Central memory CD8-positive, alpha-beta T cell (primary cell): ENCODE measurements around the gene EIPR1.

Experiments
- ATAC-seq: fragments of 150-1000 bp; cut with Tn5 transposase; replicated peaks from 2 replicates; pipeline ENCODE4 v1.10.0; 2022; ENCODE audit warnings: mild to moderate bottlenecking, moderate FRiP score, moderate number of reproducible peaks; ENCODE audit not compliant: poor library complexity, severe bottlenecking; ENCODE audit errors: extremely low read depth
- DNase-seq, 2 donors: peaks; one replicate each; pipeline ENCODE4 v3.0.0; 2021; ENCODE audit warnings: low spot score in 2 of 2
- H3K27ac Mint-ChIP-seq: one replicate; pipeline ENCODE4 v1.8.0; 2022; ENCODE audit warnings: low read depth, mild to moderate bottlenecking, moderate library complexity, mixed read lengths
- H3K27me3 Mint-ChIP-seq: one replicate; pipeline ENCODE4 v1.8.0; 2022; ENCODE audit warnings: mixed read lengths
- H3K36me3 Mint-ChIP-seq: one replicate; pipeline ENCODE4 v1.8.0; 2022; ENCODE audit warnings: mild to moderate bottlenecking, moderate library complexity, mixed read lengths; ENCODE audit not compliant: insufficient read depth
- H3K4me1 Mint-ChIP-seq: one replicate; pipeline ENCODE4 v1.8.0; 2022; ENCODE audit warnings: mixed read lengths
- H3K4me3 Mint-ChIP-seq: one replicate; pipeline ENCODE4 v1.8.0; 2022; ENCODE audit warnings: mild to moderate bottlenecking, moderate library complexity, mixed read lengths
- H3K9me3 Mint-ChIP-seq: one replicate; pipeline ENCODE4 v1.8.0; 2022; ENCODE audit warnings: mixed read lengths

The EIPR1 gene

DNA sequence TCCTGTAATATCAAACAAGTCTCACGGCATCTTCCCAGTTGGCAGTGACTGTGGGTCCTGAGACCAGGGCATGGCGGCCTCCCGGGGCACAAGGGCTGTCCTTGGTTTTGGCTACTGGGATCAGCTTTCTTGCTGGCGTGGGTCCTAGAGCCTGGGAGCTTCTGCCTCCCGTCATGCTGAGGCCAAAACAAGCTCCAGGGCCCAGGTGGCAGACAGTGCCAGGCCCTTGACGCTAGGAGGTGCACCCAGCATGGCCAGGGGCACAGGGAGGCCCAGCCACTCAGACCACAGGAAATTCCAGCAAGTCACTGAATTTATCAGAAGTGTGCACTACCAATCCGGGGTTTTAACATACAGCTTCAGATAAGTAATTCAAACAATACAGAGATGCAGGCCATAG, 184.7 kb downstream of the EIPR1 start:
- no peaks in the 10 kb centered on the region for H3K27me3 Mint-ChIP-seq
- ATAC-seq (no peak), DNase-seq (no peak)
- no peaks in the 10 kb centered on the region for H3K4me1 Mint-ChIP-seq
- no peak overlapping the region for H3K4me3 Mint-ChIP-seq
- no peak overlapping the region for H3K27ac Mint-ChIP-seq
- H3K9me3 Mint-ChIP-seq, result no peaks in the 10 kb centered on the region
- peaks cover 21% of the 10 kb centered on the region for H3K36me3 Mint-ChIP-seq

DNA sequence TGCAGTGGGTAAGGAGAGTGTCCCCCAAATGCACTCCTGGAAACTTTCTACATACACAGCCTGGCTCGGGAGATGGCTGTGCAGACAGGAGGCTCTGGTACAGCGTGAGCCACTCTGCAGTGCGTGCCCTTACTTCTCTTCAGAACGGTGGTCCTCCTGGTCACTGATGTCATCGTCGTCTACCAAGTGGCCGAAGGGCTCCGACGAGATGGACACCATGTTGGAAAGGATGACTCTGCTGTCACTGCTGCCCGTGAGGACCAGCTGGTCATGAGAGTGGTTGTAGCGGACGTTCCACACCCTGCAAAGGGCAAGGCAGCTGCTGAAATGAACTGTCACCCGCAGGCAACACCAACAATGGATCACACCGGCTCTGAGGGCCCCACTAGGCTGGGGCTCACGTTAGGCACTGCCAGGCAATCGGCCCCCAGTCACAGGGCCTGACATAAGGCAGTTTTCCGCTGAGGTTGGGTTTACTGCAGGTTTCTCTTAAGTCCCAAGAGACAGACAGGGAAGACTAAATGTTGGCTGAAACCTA, 185.3 kb downstream of the EIPR1 start:
- ATAC-seq (no peak), DNase-seq (no peak)
- peaks cover 21% of the 10 kb centered on the region for H3K36me3 Mint-ChIP-seq
- no peak overlapping the region for H3K4me3 Mint-ChIP-seq
- no peak overlapping the region for H3K27ac Mint-ChIP-seq
- no peaks in the 10 kb centered on the region for H3K9me3 Mint-ChIP-seq
- no peaks in the 10 kb centered on the region for H3K4me1 Mint-ChIP-seq
- H3K27me3 Mint-ChIP-seq, result no peaks in the 10 kb centered on the region

DNA sequence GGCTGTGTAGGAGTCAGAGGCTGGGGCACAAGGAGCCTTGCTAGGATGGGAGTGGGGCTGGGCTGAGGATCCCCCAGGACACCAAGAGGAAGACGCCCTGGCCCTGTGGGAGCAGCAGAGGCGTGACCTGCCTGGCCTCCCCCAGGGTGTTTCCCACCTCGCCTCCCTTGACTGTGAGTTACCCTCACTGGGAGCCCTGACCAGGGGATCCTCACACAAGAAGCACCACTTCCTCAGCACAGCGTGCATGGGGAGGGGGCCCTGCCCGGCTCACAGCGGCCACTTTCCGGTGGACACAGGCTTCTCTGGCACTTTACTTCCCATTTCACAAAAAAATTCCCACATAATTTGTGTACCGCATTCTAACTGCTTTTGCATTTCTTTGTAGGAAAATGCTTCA, 187.7 kb downstream of the EIPR1 start:
- H3K36me3 Mint-ChIP-seq, result peaks cover 18% of the 10 kb centered on the region
- ATAC-seq (no peak), DNase-seq (no peak)
- H3K27ac Mint-ChIP-seq, result no peak overlapping the region
- H3K27me3 Mint-ChIP-seq, result no peaks in the 10 kb centered on the region
- H3K4me1 Mint-ChIP-seq, result no peaks in the 10 kb centered on the region
- H3K4me3 Mint-ChIP-seq, result no peak overlapping the region
- no peaks in the 10 kb centered on the region for H3K9me3 Mint-ChIP-seq

DNA sequence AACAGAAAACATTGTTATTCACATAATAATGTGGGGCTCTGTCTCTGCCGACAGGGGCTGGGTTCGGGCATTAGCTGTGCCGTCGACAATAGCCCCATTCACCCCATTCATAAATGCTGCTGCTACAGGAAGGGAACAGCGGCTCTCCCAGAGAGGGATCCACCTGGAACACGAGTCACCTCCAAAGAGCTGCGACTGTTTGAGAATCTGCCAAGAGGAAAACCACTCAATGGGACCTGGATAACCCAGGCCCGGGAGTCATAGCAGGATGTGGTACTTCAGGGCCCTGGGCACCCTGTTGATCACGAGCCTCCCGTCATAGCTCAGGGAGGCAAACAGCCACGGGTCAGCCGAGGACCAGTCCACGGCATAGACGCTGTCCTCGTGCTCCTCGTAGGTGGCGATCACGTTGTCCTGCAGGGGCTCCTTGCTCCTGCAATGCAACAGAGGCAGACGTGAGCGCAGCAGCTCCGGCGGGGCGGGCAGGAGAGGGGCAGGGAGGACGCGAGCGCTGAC, 188.5 kb downstream of the EIPR1 start:
- no peaks in the 10 kb centered on the region for H3K4me1 Mint-ChIP-seq
- no peak for ATAC-seq
- no peak overlapping the region for H3K27ac Mint-ChIP-seq
- no peak for DNase-seq
- no peaks in the 10 kb centered on the region for H3K27me3 Mint-ChIP-seq
- no peak overlapping the region for H3K4me3 Mint-ChIP-seq
- peaks cover 17% of the 10 kb centered on the region for H3K36me3 Mint-ChIP-seq
- no peaks in the 10 kb centered on the region for H3K9me3 Mint-ChIP-seq

DNA sequence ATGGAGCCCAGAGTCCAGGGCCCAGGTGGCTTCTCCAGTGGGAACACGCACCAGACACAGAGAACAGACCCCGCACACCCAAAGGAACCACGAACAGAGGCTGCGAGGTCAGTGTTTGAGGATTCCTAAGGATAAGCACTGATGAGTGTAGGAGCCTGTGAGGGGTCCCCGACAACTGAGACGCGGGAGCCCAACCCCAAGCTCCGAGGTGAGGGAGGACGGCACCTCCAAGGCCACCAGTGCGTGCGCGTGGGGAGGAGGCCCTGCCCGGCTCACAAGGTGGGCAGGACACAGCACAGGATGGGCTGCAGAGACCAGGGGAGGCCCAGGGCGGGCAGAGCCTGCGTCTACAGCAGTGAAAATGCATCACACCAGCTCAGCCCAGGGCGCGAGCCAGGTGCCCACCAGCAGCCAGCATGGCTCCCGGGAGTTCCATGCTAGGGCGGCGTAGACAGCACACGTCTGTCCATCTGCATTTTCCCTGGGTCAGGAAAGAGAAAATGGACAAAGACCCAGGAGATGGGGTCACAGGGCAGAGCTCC, 189.1 kb downstream of the EIPR1 start:
- Mint-ChIP-seq H3K27ac (peak overlapping the region; percentile 32), H3K9me3 (no peaks in the 10 kb centered on the region), H3K4me1 (no peaks in the 10 kb centered on the region), H3K36me3 (peaks cover 17% of the 10 kb centered on the region), H3K4me3 (no peak overlapping the region), H3K27me3 (no peaks in the 10 kb centered on the region)
- ATAC-seq, result no peak
- no peak for DNase-seq

DNA sequence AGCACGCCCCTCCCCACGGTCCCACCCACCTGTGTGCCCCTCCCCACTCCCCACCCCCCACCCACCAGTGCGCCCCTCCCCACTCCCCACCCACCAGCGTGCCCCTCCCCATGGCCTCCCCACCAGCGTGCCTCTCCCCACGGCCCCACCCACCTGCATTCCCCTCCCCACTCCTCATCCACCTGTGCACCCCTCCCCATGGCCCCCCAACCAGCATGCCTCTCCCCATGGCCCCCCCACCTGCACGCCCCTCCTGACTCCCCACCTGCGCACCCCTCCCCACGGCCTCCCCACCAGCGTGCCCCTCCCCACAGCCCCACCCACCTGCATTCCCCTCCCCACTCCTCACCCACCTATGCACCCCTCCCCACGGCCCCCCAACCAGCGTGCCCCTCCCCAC, 190.2 kb downstream of the EIPR1 start:
- Mint-ChIP-seq H3K36me3 (peaks cover 10% of the 10 kb centered on the region), H3K27ac (no peak overlapping the region), H3K9me3 (no peaks in the 10 kb centered on the region), H3K27me3 (no peaks in the 10 kb centered on the region), H3K4me1 (no peaks in the 10 kb centered on the region), H3K4me3 (no peak overlapping the region)
- ATAC-seq (no peak), DNase-seq (no peak)

DNA sequence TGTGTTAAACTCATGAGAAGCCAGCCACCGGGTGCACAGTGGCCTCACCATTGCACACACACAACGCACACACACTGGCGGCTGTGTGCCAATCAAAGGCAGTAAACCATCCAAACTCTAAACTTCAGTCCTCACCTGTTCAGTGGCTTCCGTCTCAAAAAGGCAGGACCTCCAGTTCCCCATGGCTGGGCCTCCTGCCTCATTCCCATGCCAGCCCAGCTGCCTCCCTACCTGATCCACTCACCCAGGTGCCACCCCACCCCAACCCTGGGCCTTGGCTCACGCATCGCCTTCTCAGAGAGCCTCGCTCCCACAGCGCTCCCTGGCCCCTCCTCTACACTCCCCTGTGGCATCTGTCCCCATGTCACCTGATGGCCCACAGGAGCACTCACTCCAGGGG, 190.9 kb downstream of the EIPR1 start:
- no peak overlapping the region for H3K4me3 Mint-ChIP-seq
- no peak for DNase-seq
- H3K27ac Mint-ChIP-seq, result no peak overlapping the region
- ATAC-seq, result no peak
- H3K36me3 Mint-ChIP-seq, result peaks cover 9% of the 10 kb centered on the region
- no peaks in the 10 kb centered on the region for H3K9me3 Mint-ChIP-seq
- H3K4me1 Mint-ChIP-seq, result no peaks in the 10 kb centered on the region
- no peaks in the 10 kb centered on the region for H3K27me3 Mint-ChIP-seq

DNA sequence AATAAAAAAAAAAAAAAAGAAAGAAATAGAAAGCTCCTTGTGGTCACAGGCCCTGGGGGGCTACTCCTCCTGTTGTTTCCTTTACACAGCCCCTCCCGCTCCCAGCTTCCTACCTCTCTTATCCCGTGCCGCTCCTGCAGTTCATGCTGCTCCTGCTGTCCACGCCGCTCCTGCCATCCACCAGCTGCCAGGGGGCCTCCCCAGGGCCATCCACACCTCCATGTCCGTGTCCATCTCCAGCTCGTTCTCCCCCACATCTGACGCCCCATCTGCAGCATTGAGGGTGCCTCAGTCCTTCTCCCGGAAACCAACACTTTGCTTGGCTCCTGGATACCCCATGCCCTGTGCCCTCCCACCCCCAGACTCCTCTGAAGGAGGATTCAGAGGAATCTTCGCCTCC, 191.7 kb downstream of the EIPR1 start:
- no peak overlapping the region for H3K27ac Mint-ChIP-seq
- H3K4me3 Mint-ChIP-seq, result no peak overlapping the region
- no peak for DNase-seq
- H3K36me3 Mint-ChIP-seq, result peaks cover 10% of the 10 kb centered on the region
- ATAC-seq, result no peak
- no peaks in the 10 kb centered on the region for H3K9me3 Mint-ChIP-seq
- no peaks in the 10 kb centered on the region for H3K4me1 Mint-ChIP-seq
- H3K27me3 Mint-ChIP-seq, result no peaks in the 10 kb centered on the region

DNA sequence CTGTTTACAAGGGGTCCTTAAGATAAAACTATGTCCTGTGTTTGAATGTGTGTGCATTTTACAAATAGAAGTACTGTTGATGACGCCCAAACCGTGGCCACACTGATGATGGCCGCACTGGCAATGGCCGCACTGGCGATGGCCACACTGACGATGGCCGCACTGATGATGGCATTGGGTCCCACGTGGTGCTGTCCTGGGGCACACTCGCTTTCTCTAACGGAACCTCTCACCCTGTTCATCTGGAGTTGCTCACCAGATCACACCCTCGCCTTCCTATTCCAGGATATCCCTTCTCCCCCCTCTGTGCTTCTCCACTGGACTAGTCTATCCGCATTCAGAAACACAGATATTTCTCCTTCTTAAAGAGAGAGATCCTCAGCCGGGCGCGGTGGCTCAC, 192.4 kb downstream of the EIPR1 start:
- no peak overlapping the region for H3K27ac Mint-ChIP-seq

DNA sequence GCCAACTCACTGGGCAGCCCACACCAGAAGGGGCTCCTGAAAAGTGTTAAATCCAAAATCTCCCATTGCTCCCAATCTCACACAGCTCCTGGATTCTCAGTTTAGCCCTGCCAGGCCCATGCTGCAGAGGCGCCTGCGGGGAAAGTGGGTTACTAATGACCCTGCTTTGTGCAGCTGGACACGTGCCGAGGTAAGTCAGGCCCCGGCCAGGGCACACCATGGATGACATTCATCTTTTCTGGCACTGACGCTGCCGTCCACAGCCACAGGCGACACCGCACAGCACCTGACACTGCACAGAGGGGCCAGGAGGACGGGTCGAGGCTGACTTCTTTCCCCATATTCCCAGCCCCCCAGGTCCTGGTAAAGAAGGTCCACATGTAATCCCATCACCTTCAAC, 193.5 kb downstream of the EIPR1 start:
- Mint-ChIP-seq H3K9me3 (no peaks in the 10 kb centered on the region), H3K4me3 (no peak overlapping the region), H3K27ac (no peak overlapping the region), H3K4me1 (no peaks in the 10 kb centered on the region), H3K36me3 (peaks cover 6% of the 10 kb centered on the region), H3K27me3 (no peaks in the 10 kb centered on the region)
- ATAC-seq, result no peak
- no peak for DNase-seq

More for the DNA sequence above, 192.4 kb downstream of the EIPR1 start:
- H3K27me3 Mint-ChIP-seq, result no peaks in the 10 kb centered on the region
- ATAC-seq (no peak), DNase-seq (no peak)
- no peak overlapping the region for H3K4me3 Mint-ChIP-seq
- H3K9me3 Mint-ChIP-seq, result no peaks in the 10 kb centered on the region
- peaks cover 6% of the 10 kb centered on the region for H3K36me3 Mint-ChIP-seq
- no peaks in the 10 kb centered on the region for H3K4me1 Mint-ChIP-seq

DNA sequence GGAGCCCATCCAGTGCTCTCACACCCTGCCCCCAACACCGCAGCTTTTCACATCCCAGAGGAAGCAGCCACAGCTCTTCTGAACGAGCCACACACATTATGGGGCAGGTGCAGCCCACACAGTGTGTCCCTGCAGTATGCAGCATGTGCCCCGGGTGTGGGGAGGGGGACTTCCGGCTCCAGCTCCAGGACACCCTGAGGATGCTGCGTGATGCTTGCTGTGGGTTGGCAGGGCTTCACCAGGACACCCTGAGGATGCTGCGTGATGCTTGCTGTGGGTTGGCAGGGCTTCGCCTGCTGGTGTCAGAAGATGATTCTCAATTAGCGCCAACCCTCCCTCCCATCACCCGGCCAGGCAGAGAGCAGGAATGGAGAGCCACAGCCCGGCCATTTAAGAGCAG, 193.9 kb downstream of the EIPR1 start:
- no peaks in the 10 kb centered on the region for H3K4me1 Mint-ChIP-seq
- H3K4me3 Mint-ChIP-seq, result no peak overlapping the region
- H3K27ac Mint-ChIP-seq, result no peak overlapping the region
- H3K27me3 Mint-ChIP-seq, result no peaks in the 10 kb centered on the region
- no peak for ATAC-seq
- H3K9me3 Mint-ChIP-seq, result no peaks in the 10 kb centered on the region
- peaks cover 3% of the 10 kb centered on the region for H3K36me3 Mint-ChIP-seq
- DNase-seq, result no peak

DNA sequence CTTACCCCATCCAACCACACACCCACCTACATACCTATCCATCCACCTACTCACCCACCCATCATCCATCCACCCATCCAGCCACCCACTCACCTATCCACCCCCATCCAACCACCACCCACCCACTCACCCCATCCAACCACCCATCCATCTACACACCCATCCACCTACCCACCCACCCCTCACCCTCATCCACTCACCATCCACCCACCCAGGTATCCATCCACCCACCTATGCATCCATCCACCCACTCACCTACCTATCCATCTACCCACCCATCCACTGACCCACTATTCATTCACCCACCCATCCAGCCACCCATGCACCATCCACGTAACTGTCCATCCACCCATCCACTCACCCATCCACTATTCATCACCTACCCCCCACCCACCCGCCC, 194.8 kb downstream of the EIPR1 start:
- H3K36me3 Mint-ChIP-seq, result peaks cover 2% of the 10 kb centered on the region
- no peaks in the 10 kb centered on the region for H3K27me3 Mint-ChIP-seq
- DNase-seq, result no peak
- no peak for ATAC-seq
- no peak overlapping the region for H3K27ac Mint-ChIP-seq
- no peaks in the 10 kb centered on the region for H3K9me3 Mint-ChIP-seq
- no peaks in the 10 kb centered on the region for H3K4me1 Mint-ChIP-seq
- no peak overlapping the region for H3K4me3 Mint-ChIP-seq

DNA sequence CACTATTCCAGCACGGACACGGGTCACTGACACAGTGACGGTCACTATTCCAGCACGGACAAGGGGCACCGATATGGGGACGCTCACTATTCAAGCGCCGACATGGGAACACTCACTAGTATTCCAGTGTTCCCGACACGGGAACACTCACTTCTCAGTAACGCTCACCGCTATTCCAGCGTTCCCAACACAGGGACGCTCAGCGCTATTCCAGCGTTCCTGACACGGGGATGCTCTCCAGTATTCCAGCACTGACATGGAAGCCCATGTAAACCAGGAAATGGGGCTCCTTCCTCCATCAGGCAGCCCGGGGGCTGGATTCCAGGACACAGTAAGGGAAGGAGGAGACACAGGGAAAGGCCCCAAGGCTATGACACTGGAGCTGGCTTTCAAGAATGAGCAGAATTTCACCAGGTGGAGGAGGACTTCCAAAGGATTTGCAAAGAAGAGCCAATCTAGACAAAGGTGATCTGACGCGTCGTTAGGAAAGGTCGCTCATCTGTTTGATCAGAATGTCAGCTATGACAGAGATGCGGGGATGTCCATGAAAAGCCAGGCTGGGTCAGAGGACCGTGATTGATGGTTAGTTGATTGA, 196.1 kb downstream of the EIPR1 start:
- H3K4me1 Mint-ChIP-seq, result no peaks in the 10 kb centered on the region
- no peak for DNase-seq
- no peaks in the 10 kb centered on the region for H3K9me3 Mint-ChIP-seq
- H3K27ac Mint-ChIP-seq, result no peak overlapping the region
- peaks cover 2% of the 10 kb centered on the region for H3K36me3 Mint-ChIP-seq
- ATAC-seq, result no peak
- H3K27me3 Mint-ChIP-seq, result no peaks in the 10 kb centered on the region
- no peak overlapping the region for H3K4me3 Mint-ChIP-seq
